ENCODE data around the gene CRYBB3. TPM values are rescaled to one million over a fixed set of nuclear protein-coding genes. Genes with fewer than 3 reads are reported as not detected.
"Not testable (repeated sequence)": the region's sequence is repeated elsewhere in the genome, so short reads cannot be mapped to it uniquely, and the experiment has no call there.

CRYBB3 gene
- total RNA-seq, 1 donor from 2014 or later = 1.4 TPM

DNA sequence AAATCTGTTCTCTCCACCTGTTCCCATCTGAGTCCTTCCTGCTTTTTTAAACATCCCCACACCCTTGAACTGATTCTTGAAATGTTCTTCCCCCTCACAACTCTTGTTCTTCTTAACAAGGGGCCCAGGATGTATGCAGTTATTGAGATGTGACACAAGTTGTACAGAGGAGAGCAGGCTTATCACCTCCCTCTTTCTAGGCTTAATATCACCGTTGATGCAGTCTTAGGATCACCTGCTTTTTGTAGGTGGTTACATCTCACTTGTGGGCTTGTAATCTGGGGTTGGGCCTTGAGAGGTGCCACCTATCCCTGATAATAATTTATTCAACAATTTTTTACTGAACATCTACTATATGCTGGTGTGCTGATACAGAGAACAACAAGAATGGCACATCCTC lies 6.2 kb downstream of the CRYBB3 start:
- DNase-seq (ENCODE audit: low spot score) = no peak

DNA sequence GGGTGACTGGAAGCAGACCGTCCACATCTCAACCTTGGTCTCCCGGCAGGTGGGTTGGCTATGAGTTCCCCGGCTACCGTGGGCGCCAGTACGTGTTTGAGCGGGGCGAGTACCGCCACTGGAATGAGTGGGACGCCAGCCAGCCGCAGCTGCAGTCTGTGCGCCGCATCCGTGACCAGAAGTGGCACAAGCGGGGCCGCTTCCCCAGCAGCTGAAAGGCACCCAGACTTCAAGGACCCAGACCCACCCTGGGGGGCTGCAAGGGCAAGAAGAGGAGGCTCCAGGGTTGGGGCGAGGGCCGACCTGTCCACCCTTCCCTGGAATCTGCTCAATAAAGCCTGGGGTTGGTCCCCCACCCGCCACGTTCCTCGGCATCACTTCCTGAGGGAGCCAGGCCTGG lies 7.3 kb downstream of the CRYBB3 start:
- DNase-seq (ENCODE audit: low spot score) = no peak

DNA sequence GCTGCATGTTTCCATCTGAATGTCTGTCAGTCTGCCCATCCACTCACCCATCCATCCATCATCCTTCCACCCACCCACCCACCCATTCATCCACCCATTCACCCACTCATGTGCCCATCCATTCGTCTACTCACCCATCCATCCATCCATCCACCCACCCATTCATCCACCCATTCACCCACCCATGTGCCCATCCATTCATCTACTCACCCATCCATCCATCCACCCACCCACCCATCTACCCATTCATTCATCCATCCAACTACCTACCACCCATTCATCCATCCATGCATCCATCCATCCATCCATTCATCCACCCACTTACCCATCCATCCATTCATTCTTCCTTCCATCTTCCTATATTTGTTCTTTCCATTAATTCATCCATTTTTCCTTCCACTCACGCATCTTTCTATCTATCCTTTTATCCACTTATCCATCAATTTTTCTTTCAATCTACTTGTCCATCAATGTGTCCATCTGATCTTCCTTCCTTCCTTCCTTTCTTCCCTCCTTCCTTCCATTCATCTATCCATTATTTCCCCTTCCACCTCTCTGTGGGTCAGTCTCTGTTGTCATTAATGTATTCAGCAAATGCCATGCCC lies 8.0 kb downstream of the CRYBB3 start:
- DNase-seq (ENCODE audit: low spot score) = no peak

DNA sequence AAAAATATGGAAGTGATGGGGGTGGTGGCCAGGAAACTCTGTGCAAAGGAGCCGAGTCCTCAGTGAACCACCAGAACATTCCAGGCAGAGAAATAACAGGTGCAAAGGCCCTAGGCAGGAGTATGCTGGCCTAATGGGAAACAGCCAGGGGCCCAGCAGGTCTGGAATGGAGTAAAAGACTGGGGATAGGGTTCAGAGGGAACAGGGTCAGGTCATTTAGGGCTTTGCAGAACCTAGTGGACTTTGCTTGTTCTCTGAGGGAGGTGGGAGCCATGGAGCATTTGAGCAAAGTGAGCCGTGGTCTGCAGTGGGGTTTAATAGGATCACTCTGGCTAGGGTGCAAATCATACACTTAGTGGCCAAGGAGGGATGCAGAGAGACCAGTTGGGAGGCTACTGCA lies 8.7 kb downstream of the CRYBB3 start:
- DNase-seq (ENCODE audit: low spot score) = no peak

DNA sequence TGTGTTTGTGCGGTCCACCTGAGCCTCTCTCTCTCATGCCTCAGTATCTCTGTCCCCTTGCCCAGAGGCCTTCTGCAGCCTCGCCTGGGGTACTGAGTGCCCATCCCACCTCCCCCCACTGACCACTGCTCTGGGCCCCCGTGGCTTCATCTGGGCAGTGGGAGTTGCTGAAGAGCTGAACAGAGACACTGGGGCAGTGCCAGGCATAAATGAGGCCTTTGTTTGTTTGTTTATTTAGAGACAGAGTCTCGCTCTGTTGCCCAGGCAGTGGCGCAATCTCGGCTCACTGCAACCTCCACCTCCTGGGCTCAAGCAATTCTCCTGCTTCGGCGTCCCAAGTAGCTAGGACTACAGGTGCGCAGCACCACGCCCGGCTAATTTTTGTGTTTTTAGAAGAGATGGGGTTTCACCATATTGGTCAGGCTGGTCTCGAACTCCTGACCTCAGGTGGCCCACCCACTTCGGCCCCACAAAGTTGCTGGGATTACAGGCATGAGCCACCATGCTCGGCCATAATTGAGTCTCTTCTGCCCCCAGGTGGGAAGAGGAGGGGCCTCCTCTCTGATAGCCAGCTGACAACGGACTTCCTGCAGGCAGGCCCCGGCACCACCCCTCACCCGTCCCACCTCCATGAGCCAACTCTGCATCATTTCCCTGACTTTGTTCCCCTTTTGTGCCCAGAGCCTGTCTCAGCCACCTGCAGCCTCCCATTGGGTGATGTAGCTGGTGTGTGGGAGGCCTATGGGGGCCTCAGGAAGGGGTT lies 9.3 kb downstream of the CRYBB3 start:
- DNase-seq (ENCODE audit: low spot score) = no peak

DNA sequence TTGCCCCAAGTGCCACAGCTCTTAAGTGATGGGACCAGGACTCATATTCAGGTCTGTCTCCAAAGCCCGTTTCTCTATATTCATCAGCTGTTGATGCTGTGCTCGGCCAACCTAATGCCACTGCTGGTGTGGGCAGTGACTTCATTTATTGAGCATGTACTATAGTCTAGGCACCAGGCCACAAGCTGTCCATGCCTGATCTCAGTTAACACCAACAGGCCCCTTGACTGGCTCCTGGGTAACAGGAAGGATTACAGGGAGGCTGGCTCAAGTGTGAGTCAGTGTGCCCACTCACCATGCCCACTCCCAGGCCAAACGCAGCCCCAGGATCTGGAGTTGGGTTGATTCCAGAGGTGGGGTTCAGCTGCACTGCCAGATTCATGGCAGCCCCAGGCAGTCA lies 11.1 kb downstream of the CRYBB3 start:
- DNase-seq (ENCODE audit: low spot score) = no peak

DNA sequence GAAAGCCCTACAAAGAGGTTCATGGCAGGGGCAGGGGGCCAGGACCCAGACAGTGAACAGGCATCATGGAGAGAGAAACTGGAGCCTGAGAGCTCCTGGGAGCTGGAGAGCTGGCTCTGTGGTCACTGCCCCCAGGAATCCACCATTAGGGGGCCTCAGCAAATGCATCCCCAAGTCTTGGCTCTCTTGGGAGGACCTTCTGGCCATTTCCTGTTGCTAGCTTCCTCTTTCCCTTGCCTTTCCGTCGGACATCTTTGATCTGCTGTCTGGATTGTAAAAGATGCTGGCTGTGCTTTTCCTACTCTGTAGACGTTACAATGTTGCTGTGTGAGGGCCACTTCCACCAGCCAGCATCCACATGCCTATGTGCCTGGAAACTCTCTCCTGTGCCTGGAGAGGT lies 12.7 kb downstream of the CRYBB3 start:
- no peak for DNase-seq (ENCODE audit: low spot score)

DNA sequence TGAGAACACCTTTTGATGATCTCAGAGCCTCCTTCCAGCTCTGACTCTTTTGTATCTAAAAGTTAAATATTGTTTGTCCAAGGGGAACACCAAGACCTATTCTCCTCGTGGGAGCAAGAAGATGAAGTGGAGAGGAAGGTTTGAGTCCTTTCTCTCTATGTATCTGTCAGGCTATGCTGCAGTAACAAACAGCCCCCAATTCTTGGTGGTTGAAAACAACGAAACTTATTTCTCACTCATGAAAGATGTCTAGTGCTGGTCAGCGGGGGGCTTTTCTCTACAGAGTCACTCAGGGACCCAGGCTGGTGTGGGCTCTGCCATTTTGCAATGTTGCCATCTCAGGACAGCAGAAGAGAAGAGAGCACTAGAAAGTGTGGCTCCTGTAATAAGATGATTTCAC lies 13.6 kb downstream of the CRYBB3 start:
- DNase-seq (ENCODE audit: low spot score) = no peak

DNA sequence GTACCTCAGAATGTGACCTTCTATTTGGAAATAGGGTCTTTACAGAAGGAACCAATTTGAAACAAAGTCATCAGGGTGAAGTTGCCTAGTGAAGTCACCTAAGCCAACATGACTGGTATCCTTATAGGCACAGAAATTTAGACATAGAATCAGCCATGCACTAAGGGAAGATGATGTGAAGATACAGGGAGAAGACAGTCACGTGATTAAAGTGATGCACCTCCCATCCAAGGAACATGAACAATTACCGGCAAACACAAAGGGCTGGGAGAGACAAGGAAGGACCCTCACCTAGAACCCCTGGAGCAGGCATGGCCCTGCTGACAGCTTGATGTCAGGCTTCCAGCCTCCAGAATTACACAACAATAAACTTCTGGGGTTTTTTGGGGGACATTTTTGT lies 16.6 kb downstream of the CRYBB3 start:
- DNase-seq (ENCODE audit: low spot score) = no peak

DNA sequence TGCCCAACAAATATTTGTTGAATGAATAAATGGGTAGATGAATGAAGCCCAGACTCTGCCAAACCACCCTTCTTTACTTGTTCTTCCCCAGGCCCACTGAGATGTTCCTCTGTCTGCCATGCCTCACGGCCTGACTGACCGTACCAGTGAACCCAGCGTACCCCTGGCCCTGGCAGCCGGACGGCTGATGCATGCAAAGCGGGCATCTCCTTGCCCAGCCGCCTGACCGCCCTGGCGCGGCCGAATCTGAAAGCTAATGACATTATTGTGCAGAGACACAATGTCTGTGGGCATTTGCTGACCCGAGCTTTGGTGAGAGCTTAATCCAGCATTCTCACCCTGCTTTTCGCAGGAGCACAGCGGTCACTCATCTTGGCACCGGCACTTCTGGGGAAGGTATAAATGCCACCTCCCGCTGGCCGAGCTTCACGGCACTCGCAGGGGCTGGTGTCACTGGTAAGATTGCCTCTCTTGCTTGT lies 19.6 kb downstream of the CRYBB3 start, which contains the start of gene CRYBB2:
CRYBB2 (plus strand) TSS at position 429 of the 479 bp plus-strand sequence. CDS start 1,791 bp downstream, outside the sequence.
- no peak for DNase-seq (ENCODE audit: low spot score)

DNA sequence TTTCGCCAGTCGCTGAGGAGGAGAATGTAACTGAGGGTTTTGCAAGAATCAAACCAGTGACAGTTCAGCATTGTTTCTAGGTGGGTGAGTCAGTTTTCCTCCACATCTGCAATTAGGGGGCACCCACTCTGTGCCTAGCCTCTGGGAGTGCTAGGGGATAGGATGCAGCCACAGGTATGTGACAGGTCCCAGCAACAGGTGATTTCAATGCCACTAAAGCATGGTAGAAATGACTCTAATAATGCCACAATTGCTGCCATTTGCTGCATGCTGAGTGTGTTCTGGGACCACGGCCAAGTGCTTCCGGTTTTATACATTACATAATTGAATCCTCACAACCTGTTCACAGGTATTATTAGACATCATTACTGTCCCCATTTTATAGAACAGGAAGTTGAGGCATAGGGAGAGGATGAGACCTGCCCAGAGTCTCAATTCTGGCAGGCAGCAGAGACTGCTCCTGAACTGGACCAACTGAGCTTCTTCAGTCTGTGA lies 20.3 kb downstream of the CRYBB3 start:
- no peak for DNase-seq (ENCODE audit: low spot score)

DNA sequence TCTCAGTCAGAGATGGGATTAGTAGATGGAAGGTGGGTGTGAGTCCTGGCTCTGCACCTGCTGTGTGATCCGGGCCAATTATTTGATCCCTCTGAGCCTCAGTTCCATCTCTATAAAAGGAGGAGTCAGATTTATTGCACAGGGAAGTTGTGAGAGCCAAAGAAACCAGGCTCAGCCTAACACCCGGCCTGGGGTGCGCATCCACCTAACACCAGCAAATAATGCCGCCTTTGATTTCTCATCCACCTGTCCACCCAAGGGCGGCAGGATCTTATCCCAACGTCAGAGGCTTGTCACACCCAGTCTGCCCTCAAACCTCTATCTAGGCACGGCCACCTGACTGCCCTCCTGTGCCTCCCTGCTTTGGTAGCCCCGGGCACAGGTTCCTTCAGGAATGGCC lies 22.1 kb downstream of the CRYBB3 start:
- DNase-seq (ENCODE audit: low spot score) = no peak

DNA sequence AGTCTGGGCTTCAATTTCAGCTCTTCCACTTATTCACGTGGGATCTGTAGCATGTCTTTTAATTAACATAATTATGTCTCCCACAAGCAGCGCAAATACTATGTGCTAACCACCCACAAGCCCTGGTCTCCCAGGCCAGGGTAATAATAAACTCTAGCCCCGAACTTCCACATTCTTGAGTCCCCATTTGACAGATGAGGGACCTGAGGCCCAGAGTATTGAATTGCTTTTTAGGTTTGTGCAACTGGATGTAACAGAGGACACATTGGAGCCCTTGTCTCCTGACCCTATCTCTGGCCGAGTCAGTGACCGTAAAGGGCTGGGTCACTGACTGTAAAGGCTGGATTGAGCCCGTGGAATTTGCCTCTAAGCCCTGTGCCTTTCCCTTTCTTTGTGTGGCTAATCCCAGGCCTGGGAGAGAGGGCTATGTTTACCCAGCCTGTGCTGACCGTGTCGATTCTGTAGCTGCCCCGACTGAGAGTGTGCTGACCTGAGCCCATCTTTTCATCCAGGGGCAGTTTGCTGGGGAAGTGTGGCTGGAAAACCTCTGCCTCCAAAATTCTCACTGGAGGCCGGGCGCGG lies 23.7 kb downstream of the CRYBB3 start:
- DNase-seq (ENCODE audit: low spot score) = no peak

DNA sequence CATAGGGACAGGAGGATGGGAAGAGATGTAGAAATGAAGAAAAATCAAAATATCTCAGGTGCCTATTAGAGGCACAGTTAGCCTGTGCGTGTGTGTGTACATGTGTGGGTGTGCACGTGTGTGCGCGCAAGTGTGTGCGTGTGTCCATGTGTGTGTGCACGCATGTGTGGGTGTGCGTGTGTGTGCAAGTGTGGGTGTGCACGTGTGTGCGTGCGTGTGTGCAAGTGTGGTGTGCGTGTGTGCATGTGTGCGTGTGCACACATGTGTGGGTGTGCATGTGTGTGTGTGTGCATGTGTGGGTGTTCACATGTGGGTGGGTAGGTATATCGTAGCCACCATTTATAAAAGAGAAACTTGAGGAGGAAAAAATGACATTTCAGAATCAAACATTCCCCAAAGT lies 29.2 kb downstream of the CRYBB3 start:
- no peak for DNase-seq (ENCODE audit: low spot score)

DNA sequence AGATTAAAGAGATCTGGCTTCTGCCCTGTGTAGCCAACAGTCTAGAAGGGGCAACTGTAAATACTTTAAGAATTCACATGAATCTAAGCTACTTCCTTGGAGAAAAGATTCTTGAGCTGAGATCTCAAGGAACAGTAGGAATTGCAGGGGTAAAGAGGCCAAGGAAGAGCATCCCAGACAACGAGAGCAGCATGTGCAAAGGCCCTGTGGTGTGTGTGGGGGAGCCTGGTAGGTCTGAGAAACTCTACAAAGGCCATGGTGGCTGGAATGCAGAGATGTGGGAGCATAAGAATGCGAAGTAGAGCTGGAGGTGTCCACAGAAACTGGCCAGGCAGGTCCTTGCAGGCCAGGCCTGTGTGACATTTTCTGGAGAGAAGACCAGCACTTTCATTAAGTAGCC lies 31.1 kb downstream of the CRYBB3 start:
- not testable (repeated sequence) for DNase-seq (ENCODE audit: low spot score)

DNA sequence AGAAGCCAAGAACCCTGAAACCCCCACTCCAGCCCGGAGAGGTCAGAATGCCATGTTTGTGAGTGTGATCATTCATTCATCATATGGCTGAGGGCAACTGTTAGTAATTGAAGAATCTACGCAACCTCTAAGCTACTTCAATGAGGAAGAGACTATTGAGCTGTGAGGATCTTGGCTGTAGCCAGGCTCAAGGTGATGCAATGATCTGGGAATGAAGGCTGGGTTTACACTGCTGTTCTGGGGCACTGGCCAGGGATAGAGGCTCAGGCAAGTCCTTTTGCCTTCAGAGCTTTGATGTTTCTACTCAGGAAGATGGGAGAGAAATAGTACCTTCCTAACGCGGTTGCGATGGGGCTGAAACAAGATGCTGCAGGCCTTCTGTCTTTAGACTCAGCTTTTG lies 32.6 kb downstream of the CRYBB3 start:
- no peak for DNase-seq (ENCODE audit: low spot score)

DNA sequence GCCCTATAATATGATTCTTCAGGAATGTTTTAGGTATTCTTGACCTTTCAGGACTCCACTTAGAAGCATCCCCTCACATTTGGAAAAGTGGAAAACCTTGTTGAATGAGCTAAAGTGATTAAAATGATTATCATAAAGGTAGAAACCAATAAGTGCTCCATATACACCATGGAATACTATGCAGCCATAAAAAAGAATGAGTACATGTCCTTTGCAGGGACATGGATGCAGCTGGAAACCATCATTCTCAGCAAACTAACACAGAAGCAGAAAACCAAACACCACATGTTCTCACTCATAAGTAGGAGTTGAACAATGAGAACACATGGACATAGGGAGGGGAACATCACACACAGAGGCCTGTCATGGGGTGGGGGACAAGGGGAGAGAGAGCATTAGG lies 34.0 kb downstream of the CRYBB3 start:
- not testable (repeated sequence) for DNase-seq (ENCODE audit: low spot score)

DNA sequence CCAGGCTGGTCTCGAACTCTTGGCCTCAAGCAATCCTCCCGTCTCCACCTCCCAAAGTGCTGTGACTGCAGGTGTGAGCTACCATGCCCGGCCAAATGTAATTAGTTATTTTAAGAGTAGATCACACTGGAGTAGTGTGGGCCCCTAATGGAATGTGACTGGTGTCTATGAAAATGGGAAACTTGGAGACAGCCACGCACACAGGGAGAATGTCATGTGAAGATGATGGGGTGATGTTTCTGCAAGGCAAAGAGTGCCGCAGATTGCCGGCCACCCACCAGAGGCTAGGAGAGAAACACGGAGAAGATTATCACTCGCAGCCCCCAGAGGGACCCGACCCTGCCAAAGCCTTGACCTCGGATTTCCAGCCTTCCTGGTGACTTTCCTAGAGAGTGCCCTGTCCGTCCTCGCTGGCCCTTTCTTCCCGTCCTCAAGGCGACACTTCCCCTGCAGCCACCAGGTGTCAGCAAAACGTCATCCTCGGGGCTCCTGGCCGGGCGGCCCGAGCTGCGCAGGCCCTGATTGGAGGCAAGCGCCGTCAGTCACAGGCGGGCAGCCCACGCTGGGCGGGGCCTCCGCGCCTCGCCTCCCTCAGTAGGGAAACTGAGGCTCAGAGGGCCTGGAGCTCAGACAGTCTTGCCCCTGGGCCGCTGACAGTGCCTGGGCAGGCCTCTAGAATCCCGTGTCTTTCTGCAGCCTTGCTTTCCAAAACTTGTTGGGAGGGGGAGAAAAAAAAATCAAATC lies 36.1 kb downstream of the CRYBB3 start:
- DNase-seq (ENCODE audit: low spot score) = peak; percentile 80

DNA sequence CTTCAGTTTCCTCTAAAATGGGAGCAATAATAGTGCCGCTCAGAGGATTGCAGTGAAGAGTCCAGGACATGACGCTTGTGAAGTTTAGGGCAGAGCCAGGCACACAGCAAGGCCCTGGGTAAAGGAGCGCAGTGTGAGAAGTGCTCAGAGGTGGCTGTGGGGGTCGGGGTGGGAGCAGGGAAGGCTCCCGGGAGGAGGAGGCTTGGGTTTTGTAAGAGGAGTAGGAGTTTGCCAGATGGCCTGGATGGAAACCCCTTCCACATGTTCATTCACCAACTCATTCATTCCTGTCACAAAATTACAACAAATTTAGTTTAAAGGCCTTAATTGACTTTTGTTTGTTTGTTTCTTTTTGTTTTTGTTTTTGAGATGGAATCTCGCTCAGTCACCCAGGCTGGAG lies 36.8 kb downstream of the CRYBB3 start:
- DNase-seq (ENCODE audit: low spot score) = no peak

DNA sequence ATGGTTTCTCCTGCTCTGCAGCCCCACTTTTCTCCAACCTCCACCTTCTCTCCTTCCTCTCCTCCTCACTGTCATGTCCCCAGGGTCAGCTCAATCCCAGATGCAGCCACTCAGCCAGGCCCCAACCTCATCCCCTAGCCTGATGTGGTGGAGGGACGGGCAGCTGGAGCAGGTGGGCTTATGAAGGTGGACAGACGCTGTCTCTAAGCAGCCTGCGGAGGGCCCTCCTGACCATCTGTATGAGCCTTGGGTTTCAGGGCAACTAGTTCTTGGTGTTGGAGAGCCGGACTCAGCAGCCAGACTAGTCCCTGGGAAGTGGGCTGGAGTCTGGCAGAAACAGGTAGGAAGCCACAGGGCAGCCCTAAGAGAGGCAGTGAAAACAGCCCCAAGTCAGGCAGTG lies 37.8 kb downstream of the CRYBB3 start:
- no peak for DNase-seq (ENCODE audit: low spot score)

DNA sequence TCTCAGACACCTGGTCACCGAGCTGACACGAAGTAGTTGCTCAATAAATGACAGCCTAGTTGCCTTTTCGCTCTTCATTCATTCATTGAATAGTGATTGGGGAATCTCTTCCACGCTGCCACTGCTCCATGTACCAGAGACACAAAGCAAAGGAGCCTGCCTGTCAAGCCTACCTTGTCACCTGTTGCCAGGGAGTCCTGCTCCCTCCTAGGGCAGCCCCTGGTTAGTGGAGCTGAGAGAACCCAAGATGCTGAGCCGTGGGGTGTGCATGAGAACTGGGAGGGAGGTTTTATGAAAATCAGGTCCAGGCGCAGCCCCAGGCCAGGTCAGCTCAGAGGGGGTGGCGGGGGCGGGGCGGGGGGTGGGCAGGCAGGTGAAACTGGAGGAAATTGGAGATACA lies 38.4 kb downstream of the CRYBB3 start:
- not testable (repeated sequence) for DNase-seq (ENCODE audit: low spot score)

DNA sequence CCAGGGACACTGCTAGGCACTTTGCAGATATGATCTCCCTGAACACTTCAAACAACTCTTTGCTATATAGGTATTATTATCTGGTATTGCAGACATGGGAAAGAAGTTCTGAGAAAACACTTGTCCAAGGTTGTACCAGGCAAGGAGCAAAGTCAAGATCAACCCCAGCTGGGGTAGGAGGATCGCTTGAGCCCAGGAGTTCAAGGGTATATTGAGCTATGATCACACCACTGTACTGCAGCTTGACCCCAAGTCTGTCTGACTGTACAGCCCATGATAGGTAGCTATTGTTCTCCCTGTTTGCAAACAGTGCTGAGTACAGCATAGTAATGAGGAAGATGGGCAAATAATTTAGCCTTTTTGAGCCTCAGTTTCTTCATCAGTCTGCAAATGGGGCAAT lies 55.5 kb downstream of the CRYBB3 start:
- DNase-seq (ENCODE audit: low spot score) = not testable (repeated sequence)
